HG03097 (cell line): ENCODE data around the gene CERS3.

Experiments
- ATAC-seq: cut with Tn5 transposase; IDR thresholded peaks from one replicate; pipeline ENCODE4 v1.9.1; 2021; ENCODE audit not compliant: unreplicated experiment, low FRiP score

The CERS3 gene

DNA sequence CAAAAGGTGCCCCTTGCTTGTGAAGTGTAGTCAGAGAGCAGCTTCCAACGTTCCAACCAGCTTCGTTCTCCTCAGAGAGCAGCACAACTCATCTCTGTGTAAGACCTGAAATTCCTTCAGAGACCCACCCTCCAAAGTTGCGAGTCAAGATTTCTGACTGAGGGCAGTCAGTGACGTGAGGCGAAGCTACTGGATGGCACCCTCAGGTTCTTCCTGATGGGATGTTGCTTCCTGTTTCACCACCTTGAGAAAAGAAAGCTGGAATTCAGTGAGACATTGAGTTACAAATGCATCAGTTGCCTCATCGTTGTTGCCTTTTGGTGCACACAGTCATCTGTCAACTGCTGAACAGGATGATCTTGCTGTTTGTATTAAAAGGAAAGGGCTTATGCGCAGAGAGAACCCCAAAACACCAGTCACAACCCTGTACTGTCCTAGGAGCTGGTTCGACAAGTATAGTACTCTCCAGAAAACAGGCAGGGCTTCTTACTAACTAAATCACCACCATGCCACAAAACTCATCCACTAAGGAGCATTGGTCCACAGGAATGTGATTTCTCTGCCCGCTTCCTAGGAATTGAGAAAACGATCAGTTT, at the start of gene CERS3:
CERS3 (minus strand) TSS at position 118 of the 596 bp plus-strand sequence. CDS start 27,101 bp downstream, outside the sequence.
- no peak for ATAC-seq

DNA sequence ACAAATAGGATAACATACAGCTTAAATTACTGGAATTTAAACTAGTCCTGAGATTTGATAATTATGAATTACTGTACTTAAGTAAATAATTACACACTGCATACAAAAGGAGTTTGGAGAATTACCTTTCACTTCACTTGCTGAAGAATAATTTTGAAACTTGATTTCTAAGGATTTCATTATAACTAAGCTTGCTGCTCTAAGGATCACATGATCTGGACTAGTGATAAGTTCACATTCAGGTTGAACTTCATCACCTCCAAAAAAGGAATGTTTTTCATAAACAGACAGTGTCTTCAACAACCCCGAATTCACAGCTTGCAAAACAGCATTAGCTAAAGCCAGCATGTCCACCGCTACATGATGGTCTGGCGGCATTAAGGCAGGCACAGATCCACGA, 44.8 kb upstream of the CERS3 start:
- no peak for ATAC-seq

DNA sequence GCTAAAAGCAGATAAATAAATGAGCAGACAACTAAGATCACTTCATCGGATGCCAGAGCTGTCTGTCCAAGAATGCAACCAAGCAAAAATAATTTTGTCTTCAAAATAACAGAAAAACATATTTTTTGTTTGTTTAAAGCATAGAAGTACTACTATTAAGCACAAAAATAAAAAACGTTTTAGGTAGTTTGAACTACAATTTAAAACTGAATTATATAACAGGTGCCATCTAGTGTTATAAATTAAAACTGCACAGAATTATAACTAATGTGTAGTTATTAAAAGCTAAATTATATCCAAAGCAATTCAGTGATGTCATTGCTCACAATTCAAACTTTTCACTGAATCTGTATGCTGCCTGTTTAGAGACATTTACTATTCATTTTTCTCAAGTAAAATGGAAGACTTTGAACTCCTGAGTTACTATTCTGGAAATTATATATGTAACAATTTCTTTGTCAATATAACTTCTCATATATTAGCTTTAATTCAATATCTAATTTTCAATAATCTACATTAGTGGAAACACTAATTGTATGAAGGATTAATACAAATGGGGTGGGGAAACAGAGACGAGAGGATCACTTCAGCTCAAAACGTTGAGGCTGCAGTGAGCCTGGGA, 43.7 kb upstream of the CERS3 start:
- no peak for ATAC-seq

DNA sequence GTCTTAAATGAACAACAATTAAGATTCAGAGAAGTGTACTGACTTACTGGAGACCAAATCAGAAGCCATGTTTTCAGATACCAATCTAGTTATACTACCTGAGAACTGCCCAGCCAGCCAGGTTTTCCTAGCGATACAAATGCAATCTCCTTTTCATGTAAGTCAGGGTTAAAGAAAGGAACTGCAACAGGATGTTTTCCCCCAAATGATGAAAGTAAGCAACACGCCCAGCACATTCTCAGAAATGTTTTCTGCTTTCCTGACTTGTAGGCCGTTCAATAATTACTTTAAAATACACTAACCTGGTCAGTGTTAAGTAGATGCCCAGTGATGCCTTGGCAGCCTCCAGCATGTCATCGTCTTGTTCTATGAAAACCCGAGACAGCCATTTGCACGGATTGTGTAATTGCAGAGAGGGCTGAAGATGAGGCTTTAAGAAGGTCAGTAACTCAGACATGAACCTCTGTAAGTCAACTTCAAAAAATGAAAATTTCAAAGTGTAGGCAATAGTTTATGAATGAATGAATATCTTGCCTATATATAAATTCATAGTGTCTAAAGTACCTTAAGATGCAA, 42.9 kb upstream of the CERS3 start:
- no peak for ATAC-seq

DNA sequence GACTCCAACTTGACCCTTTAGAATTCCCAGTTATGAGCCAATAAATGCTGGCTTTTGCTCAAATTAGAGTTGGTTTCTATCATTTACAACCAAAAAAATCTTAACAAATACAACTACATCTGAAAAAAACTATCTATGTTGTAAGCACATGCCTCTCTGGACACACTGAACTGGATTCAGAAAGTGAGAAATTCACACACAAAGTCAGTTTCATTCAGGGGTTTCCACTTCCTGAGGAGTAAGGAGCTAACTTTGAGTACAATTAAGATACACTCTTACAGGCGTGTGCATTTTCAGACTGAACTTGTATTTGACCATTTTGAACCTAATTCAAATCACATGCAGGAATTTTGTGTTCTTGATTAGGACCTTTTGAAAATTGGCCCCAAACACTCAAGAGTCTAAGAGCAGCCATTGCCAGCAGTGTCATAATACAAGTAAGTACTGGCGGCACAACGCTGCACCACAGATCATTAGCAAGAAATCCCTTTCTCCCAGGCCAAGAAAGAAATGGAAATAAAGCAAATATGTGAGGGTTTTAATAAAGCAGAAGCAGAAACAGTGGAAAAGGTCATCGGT, 42.1 kb upstream of the CERS3 start:
- ATAC-seq, result peak; percentile 83

DNA sequence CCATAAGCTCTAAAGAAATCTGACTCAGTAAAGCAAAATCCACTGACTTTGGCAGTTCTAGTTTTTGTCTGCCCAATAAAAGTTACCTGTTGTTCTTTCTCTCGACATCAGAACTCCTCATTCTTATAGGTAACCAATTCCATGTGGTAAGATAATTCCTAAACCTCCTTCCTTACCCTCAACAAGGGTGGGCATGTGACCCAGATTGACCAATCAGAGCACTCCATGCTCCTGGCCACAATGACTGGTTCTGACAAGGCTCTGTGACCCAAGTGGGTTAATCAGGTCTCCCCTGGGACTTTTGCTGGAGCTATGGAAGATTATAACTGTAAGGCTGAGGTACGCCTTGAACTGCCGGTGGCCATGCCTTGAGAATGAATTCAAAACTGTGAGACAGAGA, 41.5 kb upstream of the CERS3 start:
- ATAC-seq, result peak; percentile 29

DNA sequence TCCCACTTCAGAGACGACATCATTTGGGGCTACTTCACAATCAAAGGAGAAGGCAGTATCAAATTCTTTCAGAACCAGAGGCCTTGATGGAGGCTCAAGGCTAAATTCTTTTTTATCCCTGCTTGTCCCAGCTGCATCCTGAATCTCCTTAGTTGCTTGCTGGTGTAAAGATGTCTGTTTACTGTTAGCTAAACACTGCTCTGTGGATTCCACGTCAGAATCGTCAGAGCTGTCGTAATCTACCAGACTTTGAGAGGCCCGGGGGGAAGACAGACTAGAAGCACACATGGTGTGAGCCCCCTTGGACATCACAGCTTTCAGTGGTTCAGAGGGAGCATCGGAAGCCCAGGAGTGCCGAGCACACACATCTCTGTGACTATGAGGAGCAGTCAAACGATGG, 40.6 kb upstream of the CERS3 start:
- no peak for ATAC-seq

DNA sequence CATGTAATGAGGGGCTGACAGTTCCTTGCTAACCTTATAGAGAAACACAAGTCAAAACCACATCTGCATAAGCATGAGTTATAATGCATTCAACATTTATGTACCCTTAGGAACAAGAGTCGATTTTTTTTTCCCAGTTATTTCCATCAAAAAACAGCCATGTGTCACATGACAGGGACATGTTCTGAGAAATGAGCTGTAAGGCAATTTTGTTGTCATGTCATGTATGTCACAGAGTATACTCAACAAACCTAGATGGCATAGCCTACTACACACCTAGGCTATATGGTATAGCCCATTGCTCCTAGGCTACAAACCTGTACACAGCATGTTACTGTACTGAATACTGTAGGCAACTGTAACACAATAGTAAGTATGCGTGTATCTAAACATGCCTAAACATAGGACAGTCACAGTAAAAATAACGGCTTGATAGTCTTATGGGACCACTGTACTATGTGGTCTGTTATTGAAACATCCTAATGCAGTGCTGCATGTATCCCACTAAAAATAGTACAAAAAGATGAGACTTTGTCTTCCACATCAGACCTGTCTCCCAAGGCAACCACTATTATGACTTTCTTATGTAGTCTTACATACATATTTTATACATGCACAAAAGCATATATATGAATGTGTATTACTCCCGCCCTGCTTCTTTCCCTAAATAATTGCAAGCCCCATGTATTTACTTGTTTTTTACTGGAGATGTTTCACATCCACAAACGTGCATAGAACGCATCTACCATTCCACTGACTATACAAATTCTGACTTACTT, 38.3 kb upstream of the CERS3 start:
- no peak for ATAC-seq

DNA sequence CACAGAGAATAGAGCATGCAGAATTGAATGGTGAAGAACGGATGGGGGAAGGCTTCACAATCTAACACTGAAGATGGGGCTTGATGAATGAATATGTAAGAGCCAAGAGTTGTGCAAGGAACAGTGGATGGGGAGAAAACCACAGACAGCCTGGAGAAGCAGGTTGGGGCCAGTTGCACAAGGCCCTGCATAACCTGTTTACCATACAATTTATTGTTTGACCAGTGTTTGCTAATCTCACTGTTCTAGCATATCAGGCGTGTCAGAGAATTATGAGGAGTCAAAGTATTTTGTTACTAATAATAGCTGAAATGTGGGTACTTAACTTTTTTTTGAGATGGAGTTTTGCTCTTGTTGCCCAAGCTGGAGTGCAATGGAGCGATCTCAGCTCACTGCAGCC, 36.8 kb upstream of the CERS3 start:
- ATAC-seq, result no peak

DNA sequence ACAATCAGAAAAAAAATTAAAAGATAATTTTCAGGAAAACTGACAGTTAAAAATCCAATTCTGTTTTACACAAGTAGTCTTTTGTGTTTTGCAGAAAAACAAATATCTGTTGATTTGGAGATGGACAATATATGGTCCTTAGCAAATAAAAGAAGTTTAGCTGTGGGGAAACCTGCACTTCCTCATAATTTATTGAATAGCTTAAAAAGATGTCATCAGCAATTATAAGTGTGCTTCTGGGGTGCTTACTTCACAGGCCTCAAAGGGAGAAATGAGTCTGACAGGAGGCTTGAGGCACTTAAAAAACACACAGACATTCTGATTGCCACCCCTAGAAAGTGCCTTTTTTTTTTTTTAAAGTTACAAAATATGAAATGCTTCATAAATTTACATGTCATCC, 31.6 kb upstream of the CERS3 start:
- no peak for ATAC-seq

DNA sequence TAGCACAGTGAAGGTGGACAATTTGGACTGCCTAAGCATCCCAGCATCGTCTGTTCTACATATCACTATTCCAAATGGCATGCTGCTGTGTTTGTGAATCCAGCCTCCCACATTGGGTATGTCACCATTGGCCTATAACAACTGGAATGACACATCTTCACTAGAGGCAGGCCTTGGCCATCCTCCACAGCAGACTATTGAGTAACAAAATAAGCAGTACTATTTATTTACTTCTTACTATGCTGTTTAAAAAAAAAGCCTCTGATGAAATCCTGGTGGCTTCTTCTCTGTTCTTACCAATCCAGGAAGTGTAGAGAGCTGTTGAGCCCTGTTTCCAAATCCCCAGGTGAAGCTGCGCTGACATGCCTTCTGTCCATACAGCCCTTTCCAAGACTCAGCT, 30.6 kb upstream of the CERS3 start:
- no peak for ATAC-seq

DNA sequence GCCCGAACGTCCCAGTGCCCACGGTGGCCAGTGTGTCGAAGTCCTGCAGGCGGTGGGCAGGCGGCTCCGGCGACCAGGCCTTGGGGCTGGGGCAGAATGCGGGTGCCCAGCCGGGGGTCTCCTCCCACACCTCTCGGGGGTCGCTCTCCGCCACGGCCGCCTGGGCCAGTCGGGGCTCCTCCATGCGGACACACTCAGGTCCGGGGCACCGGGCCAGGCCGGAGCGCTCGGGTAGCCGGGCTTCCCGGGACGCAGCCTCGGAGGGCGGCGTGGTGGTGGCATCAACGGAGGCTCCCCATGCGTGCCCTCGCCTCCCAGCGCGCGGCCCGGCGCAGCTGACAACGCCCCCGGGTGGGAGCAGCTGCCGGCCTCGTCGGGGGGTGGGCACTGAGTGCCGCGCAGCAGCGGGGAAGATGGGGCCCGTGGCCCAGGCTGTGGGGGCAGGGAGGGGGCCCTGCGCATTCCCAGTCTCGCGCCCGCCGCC, 30.1 kb upstream of the CERS3 start:
- ATAC-seq, result no peak

DNA sequence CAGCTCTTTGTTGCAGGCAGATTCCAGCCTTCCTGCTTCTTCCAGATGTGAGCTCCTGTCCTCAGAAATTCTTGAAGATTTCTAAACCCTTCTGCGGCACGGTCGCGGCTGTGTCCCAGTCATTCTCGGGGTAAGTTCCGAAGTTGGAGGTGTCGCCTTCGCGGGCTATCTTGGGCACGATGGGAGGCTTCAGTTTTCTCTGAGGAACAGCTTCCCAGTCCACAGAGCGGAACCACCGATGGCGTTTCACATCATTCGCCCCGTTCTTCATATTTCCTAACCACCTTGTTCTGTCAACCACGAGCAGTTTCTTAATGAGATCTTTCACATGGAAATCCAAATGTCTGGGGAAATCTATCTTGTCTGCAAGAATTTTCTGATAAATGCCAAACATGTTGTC, 24.7 kb upstream of the CERS3 start:
- ATAC-seq, result no peak

DNA sequence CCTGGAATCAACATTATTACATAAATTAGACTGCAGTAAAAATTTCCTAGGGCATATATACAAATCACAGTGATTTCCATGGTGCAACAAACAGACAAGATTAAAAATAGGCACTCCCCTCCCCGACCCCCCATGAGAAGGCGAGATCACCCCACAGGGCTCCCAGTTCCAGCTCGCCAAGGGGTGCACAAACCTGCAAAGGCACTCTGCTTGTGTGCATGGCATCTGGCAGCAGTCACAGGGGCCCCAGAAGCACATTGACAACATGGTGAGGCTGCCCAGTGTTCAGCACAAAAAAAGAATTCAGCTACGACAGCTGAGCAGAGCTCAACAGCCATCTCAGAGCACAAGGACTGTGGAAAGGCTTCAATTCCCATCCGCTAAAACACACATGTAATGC, 19.2 kb upstream of the CERS3 start:
- no peak for ATAC-seq

DNA sequence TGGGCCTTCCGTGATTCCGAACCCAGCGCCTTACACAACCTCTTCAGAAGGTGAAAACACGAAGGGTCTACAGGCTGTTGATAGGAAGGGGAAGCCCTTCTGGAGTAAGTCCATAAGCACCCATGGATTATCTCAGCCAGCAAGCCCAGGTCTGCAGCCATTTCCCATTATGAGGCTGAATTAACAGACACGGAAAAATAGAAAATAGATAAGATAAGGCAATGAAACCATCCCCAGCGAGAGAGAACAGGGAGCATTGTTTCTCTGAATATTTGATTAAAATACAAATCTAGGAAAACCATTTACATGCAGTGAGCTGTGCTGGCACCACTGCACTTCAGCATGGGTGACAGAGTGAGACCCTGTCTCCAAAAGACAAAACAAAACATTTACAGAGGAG, 16.2 kb upstream of the CERS3 start:
- ATAC-seq, result no peak

DNA sequence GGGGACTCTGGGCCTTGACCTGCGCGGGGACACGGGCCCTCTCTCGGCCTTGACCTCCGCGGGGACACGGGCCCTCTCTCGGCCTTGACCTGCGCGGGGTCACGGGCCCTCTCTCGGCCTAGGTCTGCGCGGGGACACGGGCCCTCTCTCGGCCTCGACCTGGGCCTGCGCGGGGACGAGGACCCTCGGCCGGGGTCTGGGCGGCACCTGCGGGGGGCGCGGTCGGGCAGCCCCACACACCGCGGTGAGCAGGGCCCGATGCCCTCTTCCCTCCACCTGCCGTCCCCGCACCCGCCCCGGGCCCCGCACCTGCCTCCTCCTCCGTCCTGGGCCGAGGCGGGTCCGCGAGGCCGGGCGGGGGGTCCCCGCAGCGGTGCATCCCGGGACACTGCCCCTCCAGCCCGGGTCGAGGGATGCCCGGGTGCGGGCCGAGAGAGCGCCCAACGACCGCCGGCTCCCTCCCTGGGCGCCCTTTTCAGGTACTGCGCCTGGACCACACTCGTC, 15.6 kb upstream of the CERS3 start:
- no peak for ATAC-seq

DNA sequence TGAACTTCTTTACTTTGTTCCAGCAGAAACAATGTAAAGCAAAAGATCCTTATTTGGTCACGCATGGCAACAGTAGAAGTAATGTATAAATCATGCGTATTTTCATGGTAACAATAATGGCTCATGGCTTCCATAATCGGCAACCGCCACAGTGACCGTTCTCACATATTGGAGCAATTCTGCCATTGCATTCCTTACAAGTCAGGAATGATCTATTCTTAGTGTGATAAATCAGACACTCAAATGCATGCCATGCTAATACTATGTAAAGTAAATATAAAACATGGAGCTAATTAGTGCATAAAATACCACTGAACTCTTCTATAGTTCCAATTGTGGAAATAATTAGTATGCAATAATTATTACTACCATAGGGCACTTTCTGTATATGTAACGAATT, 13.5 kb upstream of the CERS3 start:
- no peak for ATAC-seq

DNA sequence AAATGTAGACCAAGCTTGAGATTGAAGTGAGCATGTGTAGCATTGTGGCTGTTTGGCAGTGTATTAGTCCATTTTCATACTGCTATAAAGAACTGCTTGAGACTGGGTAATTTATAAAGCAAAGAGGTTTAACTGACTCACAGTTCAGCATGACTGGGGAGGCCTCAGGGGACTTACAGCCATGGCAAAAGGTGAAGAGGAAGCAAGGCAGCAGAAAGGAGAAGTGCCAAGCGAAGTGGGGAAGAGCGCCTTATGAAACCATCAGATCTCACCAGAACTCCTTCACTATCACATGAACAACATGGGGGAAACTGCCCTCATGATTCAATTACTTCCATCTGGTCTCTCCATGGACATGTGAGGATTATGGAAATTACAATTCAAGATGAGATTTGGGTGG, 8.6 kb upstream of the CERS3 start:
- no peak for ATAC-seq

DNA sequence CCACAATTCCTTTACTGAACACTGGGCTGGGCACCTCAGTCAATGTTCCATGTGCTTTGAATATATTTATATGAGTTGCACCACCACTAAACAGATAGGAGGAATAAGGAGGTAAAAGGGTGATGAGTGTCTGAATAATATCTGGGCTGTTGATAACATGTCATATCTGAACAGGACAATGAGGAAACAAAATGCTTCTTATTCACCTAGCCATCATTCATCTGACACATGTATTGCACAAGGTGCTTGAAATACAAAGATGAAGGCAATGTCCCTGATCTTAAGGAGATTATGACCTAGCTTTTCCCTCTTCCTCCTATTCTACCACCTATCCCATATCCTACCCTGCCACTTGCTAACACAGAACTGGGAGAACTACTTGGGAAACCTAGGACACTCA, 8.0 kb upstream of the CERS3 start:
- ATAC-seq, result no peak

DNA sequence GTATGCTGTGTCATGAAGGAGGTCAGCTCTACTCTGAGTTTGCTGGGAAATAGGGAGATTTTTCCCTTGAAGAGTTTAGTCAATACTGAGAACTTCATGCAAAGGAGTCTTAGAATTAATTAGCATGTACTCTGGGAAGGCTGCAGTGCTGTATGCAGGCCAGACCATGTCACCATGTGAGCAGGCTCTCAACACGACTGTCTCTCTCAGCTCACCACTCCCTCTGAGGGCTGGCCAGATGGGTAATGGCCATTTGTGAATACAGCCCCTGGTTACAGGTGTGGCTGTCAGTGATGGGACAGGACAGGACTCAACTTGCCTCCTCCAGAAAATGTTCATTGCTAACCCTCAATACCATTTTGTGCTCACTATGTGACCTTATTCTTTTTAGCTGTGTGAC, 5.1 kb upstream of the CERS3 start:
- ATAC-seq, result no peak

DNA sequence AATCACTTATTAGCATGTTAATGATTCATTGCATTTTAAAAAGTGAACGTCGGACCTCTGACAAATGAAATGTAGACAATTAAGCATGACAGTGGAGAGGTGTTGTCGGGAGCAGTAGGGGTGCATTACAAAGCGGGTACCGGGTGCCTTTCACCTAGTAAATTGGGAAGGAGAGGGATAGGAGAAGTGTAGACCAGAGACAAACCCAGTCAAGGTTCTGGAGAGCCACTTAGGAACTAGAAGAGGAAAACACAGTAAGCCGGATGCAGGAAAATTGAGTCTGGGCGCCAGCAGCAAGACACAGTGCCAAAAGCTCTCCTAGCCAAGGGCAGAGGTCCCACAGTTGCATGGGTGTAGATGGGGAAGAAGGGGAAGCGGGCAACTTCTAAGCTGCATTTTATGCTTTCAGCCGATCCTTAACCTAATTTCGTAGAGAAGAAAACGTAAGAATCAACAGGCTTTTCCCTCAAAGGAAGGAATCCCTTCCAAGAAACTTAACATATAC, 3.1 kb upstream of the CERS3 start:
- no peak for ATAC-seq
